Activated naive CD4-positive, alpha-beta T cell treated with anti-CD3 and anti-CD28 coated beads, Interleukin-2, amount 50 U/mL, for 16 hours (primary cell): ENCODE measurements around the gene MLKL.
A peak's percentile ranks its signal among the peaks of the same experiment; 100 is the strongest.

Experiments
- DNase-seq: peaks from one replicate; pipeline ENCODE4 v3.0.0-alpha.2; 2020

Gene MLKL

DNA sequence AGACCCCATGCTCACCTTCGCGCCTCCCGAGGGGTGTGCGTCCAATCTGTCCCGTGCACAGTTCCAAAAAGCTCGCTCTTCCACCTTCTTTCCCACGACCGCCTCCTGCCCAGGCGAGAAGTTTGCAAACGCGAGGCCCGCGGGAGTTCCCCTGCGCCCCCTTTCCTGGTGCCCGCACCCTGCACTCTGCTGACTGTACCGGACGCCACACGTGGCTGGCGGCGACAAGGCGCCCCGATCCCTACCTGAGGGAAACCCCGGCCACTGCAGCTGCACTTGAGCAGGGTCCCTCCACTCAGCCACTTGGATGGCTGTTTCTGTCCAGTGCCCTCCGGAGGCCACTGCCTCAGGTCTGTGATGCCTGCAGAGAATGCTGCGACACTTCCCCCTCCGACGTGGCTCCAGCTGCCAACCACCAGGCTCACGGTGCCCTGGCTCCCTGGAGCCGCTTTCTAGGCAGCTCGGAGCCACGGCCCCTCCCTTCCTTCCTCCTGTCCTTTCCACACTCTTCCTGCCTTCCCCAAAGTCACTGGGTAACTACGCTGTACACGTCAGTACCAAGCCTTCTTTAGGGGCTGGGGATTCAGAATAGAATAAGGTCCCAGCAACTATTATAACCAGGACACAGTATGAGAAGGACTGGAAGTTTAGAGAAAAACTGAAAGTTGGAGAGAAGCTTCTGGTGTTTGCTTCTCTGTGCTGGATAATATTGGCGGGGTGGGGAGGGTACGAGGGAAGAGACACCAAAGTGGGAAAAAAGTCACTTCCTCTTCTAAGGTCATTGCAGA is at the start of gene MLKL:
Gene MLKL (minus strand): TSS at position 425 of the 788 bp plus-strand sequence. CDS start 5,105 bp downstream, outside the sequence.
- DNase-seq, result peak; percentile 61

DNA sequence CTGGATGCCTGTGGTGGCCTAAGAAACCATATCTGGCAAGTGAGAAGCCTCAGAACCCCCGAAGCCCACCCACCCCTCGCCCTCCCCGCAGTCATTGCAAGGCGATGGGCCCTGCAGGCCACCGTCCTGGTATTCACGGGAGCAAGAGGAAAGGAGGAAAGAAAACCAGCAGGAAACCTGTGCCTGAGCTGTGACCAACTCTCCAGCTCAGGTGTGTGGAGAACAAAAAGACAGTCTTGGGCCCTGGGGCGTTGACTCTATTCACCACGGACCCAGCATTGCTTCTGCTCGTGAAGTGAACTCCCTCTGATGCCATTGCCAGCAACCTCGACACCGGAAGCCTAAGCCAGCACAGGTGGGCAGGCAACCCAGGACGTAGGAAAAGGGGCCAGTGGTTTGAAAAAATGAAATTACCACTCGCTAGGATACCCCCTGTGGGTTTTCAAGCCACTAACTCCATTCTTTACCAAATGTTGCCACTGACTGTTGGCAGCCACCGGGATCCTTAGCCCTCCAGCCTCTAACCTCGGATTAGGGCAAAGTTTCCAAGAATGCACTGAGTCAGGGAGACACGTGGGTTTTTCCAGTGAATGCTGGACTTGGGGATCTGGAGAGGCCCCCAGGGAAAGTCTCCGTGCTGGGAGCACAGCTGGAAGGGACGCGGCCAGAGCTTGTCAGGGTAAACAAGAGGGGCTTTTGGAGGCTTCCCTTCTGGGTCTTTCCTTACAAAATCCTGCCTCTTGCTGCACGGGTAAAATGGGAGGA is 48.8 kb upstream of the MLKL start:
- DNase-seq, result no peak

DNA sequence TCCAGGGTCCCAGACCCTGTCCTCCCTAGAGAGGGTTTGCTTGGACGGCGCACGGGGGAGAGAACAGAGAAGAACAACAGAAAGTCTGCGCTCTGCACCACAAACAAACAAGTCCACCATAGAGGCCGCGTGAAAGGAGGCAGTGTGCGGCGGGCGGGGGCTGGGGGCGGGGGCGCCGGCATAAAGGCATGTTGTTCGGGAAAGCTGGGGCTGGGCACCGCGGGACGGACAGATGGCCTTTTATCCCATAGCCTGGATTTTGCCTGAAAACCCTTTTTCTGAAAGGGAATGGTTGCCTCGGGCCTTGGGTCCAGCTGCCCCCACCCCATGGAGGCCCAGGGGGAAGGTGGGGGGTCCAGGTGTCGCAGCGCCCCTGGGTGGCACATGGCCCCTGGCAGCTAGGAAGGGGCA is 48.0 kb upstream of the MLKL start:
- DNase-seq, result no peak

DNA sequence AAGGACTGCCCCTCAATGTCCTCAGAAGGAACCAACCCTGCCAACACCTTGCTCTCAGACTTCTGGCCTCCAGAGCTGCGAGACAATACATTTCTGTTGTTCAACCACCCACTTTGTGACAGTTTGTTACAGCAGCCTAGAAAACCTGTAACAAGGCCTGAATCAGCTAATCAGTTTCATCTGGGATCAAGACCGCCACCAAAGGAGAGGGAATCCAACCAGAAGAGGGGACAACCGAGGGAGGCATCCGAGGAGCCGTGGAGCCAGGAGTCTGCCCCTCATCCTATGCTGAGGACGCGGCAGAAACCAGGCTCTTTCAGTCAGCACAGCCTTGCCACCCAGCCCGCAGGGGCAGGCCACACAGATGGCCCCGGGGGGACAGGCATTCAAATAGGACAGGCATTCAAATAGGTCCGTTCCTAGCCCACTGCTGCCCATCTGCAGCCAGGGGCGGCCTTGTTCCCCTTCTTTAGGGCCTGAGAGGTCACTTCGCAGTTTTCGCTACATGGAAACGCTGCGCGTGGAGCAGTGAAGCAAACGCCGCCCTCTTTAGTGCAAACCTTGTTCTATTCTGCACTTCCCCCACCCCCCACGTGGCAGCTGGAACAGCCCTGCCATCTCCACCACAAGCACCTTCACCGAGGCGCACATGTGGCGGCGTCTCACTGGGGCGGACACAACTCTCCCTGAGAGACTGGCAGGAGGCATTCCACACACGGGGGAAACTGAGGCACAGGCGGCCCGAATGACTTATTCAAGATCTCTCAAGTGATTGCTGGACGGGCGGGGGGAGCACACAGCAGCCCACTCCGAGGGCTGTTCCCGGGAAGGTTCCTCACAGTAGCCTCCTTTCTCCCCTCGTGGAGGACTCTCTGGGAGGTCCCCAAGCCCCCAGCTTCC is 47.3 kb upstream of the MLKL start:
- DNase-seq, result no peak

DNA sequence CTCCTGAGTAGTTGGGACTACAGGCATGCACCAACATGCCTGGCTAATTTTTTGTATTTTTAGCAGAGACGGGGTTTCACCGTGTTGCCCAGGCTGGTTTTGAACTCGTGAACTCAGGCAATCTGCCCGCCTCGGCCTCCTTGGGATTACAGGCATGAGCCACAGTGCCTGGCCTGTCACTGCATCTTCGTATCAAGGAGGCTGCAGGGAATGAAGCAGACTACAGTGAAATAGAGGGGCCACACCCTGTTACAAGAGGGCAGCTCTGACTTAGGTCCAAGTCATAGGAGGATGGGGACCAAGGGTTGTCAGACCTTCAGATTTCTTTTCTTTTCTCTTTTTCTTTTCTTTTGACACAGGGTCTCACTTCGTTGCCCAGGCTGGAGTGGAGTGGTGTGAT is 45.3 kb upstream of the MLKL start:
- DNase-seq, result no peak

DNA sequence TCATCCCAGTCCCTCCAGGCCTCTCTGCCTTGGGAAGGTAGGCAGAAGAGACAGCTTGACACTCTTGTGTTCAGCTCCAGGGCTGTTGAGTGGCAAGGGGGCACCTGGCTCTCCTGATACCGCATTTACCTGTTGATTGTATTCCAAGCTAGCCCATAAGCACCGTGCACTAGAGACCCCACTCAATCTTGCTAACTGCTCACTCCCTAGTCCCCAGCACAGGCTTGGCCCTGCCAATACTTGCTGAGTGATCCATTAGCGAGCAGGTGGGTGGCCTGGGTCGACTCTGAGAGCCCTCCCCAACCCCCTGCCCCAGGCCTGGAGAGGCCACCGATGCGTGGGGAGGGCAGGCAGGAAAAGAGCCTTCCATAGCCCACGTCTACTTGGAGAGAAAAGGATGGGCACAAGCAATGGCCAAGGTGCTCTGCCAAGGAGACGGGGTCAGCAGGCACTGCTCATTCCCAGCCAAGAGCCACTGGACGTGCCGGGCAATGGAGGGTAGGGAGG is 44.5 kb upstream of the MLKL start:
- no peak for DNase-seq

DNA sequence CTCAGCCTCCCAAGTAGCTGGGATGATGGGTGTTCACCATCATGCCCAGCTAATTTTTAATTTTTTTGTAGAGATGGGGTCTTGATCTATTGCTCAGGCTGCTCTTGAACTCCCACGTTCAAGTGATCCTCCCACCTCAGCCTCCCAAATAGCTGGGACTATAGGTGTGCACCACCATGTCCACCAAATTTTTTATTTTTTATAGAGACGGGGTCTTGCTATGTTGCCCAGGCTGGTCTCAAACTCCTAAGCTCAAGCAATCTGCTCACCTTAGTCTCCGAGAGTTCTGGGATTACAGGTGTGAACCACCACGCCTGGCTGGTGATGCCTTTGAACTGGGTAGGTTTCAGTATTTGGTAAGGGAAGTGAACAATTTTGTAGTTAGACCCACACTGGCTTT is 43.9 kb upstream of the MLKL start:
- DNase-seq, result no peak

DNA sequence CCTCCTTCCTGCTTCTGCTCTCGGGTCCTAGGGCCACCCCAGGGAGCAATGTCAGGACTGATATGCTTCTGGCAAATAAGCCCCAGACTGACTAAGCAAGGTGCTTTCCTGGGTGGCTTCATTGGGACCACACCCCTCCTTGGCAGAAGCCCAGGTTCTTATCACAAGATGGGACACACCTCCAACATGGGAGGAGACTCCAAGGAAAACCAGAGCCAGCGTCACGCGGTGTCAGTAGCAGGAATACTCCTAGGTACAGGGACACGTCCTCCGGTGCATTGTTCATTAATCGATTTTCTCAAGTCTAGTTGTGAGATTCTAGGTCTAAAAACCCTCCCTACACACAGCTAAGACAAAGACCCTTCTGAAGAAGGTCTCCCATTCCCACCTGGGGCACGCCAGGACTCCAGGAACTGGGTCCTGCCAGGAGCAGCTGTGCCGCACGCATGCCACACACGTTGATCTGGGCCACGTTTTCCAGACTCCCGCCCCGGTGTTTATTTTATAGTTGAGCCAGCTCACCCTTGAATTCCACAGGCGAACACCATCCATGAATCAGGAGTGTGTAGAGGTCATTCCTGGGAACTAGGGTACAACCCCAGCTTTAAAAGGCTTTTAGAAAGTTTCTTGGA is 43.1 kb upstream of the MLKL start:
- DNase-seq, result no peak

DNA sequence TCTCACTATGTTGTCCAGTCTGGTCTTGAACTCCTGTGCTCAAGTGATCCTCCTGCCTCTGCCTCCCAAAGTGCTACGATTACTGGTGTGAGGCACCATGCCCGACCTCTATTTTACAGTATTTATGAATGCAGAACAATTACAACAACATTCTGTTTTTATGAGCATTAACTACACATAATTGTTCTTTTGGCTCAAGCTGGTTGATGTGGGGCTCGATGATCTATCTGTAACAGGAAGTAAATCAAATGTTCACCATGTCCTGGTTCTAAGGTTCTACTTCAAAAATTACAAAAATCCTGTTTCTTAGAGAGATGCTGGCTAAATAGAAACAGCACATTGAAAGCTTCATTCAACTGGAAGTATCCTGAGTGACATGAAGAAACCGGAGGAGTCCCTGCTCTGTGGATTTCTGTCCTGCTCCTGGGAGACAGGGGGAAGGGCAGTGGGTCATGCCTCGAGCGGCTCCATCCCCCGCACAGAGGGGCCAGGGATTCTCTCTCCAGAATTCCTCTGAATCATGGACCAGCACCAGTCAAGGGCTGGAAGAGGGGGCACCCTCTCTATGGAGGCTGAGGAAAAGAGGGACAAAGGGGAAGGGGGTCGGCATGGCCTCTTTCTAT is 42.5 kb upstream of the MLKL start:
- no peak for DNase-seq

DNA sequence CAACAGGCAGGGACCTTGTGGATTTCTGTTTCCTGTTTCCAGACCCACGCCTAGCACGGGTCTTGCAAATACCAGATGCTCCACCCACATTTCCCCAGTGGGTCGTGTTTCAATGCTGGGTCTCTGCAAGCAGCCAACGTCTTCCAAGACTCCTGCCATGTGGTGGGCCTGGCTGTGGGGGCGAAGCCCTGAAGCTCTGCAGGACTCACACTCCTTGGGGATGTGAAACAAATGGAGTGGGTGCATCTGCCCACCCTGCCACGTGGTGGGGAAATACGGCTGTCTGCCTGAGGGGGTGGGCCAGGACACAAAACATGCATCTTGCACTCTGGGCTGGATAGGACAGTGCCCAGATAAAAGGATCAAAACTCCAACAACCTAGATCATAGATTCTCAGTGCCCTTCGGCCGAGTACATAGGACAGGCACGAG is 41.4 kb upstream of the MLKL start:
- DNase-seq, result no peak

DNA sequence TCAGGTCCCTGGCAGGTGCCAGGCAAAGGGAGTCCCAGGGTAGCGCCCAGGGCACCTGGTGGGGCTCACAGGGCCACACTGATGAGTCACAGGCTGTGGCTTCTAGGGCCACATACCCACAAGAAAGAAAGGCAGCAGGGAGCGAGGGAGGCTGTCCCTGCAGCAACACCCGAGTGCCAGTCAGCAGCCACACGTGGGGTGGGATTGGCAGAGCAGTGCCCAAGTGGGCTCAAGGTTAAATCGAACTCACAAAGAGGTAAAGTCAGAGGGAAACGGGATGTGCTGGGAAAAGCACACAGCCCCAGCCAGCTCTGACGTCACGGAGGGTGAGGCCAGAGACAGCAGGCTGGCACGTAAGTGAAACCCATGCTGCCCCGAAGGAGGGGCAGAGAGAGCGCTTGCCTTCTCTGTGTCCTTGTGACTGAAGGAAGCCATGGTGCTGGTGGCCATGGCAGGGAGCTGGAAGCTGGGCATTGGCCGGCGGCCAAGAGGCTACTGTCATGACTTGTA is 40.2 kb upstream of the MLKL start:
- no peak for DNase-seq

DNA sequence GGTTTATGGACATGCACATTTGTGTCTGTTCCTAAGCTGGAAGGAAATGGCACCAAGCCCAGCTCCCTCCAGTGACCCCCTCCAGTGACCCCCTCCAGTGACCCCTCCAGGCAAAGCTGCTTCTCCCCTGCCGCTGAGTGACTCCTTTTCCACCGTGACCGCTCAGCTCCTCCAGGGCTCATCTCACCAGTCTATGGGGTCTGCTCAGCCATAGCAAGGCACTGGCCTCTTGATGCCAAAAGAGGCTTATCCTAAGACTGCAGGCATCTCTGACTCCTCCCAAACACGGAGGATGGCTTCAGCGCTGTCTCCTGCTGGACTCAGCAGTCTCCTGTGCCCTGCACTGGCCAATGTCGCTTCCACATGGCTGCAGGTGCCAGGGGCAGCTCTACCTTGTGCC is 38.6 kb upstream of the MLKL start:
- DNase-seq, result no peak

DNA sequence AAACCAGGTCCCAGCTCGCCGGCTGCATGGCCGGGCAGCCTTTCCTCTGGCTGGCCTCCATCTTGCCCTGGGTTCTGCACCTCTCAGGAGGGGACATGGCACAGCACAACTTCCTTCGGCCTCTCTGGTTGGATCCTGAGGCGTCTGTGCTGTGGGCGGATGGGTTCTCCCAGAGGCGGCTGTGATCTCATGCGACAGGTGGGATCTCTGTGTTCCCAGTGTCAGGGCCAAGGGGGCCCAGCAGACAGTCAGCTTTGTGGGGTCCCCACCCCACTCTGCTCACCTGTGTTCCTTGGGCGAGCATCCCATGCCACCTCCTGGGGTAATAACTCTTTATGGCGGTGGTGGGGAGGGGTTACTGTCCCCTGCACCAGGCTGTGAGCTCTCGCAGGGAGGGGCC is 38.2 kb upstream of the MLKL start:
- DNase-seq, result no peak

DNA sequence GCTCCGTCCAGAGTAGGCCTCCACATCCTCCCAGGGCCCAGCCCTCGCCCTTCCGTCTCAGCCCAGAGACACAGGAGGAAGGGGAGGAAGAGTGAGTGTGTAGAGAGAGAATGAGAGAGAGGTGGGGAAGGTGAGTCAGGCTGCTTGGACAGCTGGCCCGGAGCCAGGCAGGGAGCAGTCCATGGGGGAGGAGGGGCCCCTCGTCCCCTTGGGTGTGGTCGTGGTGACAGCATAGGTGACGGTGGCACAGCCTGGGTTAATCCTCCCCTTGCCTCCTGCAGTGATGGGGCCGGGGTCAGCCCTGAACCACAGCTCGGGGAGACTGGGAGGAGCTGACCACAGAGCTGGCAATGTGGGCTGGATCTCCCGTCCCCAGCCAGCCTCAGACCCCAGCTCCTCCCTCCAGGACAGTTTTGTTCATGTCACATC is 37.5 kb upstream of the MLKL start:
- DNase-seq, result no peak

DNA sequence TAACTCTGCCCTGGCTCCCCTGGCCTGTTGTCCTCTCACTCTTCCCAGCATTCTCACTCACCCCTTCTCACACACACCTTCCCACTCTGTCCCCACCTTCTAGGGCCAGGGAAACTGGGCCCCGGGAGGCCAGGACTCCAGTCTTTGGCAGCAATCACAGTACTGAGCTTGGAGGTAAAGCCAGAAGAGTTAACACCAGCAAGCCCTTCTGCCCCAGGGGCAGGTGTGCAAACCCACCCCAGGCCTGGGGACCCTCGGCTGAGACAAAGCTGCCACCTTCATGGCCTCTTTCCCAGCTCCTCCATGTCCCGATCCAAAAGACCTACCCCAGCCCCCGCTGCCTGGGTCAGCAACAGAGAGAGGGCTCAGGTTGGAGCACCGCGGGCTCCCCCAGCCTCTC is 36.9 kb upstream of the MLKL start:
- DNase-seq, result no peak

DNA sequence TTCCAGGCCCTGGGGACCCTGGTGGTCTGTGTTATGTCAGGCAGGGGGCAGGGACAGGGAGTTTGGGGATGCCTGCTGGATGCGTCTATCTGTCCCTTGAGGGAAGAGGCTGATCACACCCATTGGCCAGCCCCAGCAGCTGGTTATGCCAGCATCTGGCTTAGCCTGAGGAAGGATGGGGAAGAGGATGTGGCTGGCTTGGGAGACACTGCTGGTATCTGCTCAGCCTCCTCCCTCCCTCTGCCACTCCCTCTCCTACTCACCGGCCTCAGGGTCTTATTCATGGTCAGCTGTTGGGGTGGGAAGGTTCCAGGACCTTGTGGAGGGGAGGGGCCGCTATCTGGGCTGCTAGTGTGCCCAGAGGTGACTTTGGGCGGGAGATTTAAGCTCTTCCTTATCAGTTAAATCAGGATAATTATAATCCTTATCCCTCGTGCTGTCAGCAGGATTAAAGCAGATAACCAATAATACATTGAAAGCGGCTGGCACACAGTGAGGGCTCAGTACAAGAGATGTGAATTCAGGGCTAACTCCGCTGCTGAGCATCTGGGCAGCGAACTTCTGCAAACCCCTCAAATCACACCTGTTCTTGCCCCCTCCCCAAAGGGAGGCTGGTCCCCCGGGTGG is 36.0 kb upstream of the MLKL start:
- DNase-seq, result no peak

DNA sequence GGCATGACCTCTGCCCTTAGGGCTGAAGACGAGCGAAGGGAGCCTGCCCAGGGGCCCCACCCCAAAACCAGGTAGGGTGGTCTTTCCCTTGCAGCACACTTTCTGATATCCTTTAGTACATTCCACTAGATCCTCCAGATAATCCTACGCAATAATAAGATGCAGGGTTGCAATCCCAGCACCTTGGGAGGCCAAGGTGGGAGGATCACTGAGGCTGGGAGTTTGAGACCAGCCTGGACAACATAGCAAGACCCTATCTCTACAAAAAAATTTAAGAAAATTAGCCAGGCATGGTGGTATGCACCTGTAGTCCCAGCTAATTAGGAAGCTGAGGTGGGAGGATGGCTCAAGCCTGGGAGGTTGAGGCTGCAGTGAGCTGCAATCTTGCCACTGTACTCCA is 34.9 kb upstream of the MLKL start:
- no peak for DNase-seq

DNA sequence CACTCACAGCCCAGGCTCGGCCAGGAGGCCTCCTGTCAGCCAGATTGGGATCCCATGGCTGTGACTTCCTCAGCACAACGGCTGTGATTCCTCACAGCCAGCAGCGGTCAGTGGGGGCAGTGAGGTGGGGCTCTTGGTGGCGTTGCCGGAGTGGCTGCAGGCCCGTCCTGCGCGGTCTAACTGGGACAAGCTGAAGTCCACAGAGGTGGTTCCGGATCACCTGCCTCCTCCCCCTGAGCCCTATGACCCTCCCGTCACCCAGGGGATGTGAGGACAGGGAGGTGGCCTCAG is 34.4 kb upstream of the MLKL start:
- DNase-seq, result no peak

DNA sequence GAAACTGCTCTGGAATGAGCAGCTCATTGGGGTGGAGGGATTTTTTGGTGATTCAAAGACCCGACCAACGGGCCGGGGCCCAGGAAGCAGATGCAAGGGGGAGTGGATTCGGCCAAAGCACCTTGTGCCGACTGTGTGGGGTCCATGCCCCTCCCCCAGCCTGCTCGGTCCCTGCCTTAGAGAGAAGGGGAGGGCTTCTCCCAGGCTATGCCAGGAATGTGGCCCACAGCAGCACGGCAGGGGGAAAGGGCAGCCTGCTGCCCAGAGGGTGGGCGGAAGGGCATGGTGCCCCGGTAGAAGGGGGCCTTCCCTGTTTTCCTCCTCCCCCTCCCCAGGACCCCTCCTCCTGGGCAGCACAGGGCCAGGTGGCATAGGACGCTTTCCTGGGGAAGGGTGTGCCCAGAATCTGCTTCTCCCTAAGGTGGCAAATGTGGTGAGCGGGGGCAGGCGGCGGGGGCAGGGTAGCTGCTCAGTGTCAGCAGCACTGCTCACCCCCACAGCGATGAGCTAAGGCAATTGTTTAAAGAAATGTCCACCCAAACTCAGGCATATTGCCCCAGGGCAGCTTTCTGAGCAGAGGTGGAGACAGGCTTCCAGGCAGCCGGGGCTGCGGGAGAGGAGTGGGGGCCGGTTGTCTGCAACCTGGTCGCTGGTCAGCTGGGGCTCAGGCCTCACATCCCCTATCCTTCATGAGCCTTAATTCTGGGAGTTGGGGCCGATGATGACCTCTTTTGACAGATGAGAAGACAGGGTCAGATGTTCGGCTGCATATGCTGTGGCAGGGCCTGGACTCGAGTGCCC is 33.9 kb upstream of the MLKL start:
- no peak for DNase-seq

DNA sequence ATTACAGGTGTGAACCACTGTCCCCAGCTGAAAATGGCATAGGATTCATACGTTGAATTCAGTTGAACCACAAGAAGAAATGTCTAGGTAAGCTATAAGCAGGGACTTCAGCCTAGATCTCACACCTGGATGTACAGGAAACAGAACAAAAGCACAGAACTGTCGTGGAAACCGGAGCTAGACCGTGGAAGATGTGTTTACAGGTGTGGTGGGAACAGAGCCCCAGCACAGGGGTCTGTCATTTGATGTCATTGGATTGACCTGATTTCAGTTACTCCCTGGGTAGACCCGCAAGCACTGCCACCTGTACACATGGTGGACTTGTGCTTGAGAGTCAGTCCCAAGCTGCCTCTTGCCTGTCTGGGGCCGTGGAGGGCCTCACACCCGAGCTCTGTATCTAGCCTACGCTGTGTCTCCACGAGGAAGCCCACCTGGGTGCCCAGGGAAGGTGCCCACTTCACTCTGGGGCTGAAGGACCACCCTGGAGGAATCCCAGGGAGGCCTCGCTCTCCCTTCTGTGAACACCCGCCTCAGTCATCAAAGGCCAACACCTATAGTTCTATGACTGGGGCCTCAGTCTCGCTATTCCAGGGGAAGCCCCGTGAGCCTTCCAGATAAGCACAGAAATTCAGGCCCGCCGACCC is 32.2 kb upstream of the MLKL start:
- no peak for DNase-seq
